Activated T-cell treated with anti-CD3 and anti-CD28 coated beads for 4 hours (primary cell): ENCODE measurements around the gene BRSK1.

Source experiments
- DNase-seq: peaks from one replicate; pipeline ENCODE4 v3.0.0-alpha.2; 2020

Gene BRSK1

GRCh38 chr19:55275851-55276719, 7.7 kb upstream of the BRSK1 start:
- DNase-seq: no peak

GRCh38 chr19:55276720-55277430, 6.9 kb upstream of the BRSK1 start:
- no peak for DNase-seq

GRCh38 chr19:55277494-55277893, 6.3 kb upstream of the BRSK1 start:
- no peak for DNase-seq

- DNase-seq: no peak
Observed at GRCh38 chr19:55278391-55279135, 5.2 kb upstream of the BRSK1 start.

GRCh38 chr19:55279340-55279739, 4.5 kb upstream of the BRSK1 start:
- DNase-seq: no peak

GRCh38 chr19:55279770-55280643, 3.8 kb upstream of the BRSK1 start, which contains the start of gene HSPBP1:
Gene HSPBP1 (minus strand): TSS chr19:55280110. CDS start chr19:55279608, 502 bp downstream.
- DNase-seq: peak; percentile 89

GRCh38 chr19:55284405-55285058, 735 bp downstream of the BRSK1 start:
- DNase-seq: no peak

GRCh38 chr19:55285229-55285890, 1.6 kb downstream of the BRSK1 start:
- DNase-seq: no peak

- DNase-seq: no peak
Observed at GRCh38 chr19:55287361-55288079, 3.7 kb downstream of the BRSK1 start.

- no peak for DNase-seq
Observed at GRCh38 chr19:55289117-55289796, 5.5 kb downstream of the BRSK1 start.

- no peak for DNase-seq
Observed at GRCh38 chr19:55297267-55297666, 13.5 kb downstream of the BRSK1 start.

GRCh38 chr19:55299991-55300390, 16.2 kb downstream of the BRSK1 start:
- DNase-seq: no peak

GRCh38 chr19:55300886-55301458, 17.2 kb downstream of the BRSK1 start:
- DNase-seq: no peak

- peak; percentile 95 for DNase-seq
Observed at GRCh38 chr19:55301459-55302317, 17.9 kb downstream of the BRSK1 start.

GRCh38 chr19:55302318-55302703, 18.5 kb downstream of the BRSK1 start:
- DNase-seq: no peak

GRCh38 chr19:55303477-55303876, 19.7 kb downstream of the BRSK1 start:
- no peak for DNase-seq

GRCh38 chr19:55304279-55304978, 20.6 kb downstream of the BRSK1 start:
- no peak for DNase-seq

GRCh38 chr19:55304980-55305379, 21.2 kb downstream of the BRSK1 start:
- no peak for DNase-seq
